Parathyroid adenoma (tissue), 2 donors: Measurements from ENCODE around the gene MICOS13.

Experiments used
- H2AFZ ChIP-seq: fragments of 300-600 bp; sonication (generic); one replicate; pipeline ENCODE4 v1.7.0; 2017; ENCODE audit warnings: antibody characterized with exemption, mild to moderate bottlenecking
- H3K27ac ChIP-seq: fragments of 300-600 bp; sonication (generic); one replicate; pipeline ENCODE4 v1.7.0; 2017
- H3K27me3 ChIP-seq: fragments of 300-600 bp; sonication (generic); one replicate; pipeline ENCODE4 v1.7.0; 2017; ENCODE audit warnings: low read length; ENCODE audit not compliant: control insufficient read depth, insufficient read depth
- H3K36me3 ChIP-seq: fragments of 300-600 bp; sonication (generic); one replicate; pipeline ENCODE4 v1.7.0; 2017; ENCODE audit warnings: low read length; ENCODE audit not compliant: control insufficient read depth, insufficient read depth
- H3K4me1 ChIP-seq: fragments of 300-600 bp; sonication (generic); one replicate; pipeline ENCODE4 v1.7.0; 2017; ENCODE audit warnings: control low read depth
- H3K4me2 ChIP-seq: fragments of 300-600 bp; sonication (generic); one replicate; pipeline ENCODE4 v1.7.0; 2017; ENCODE audit warnings: low read length
- H3K4me3 ChIP-seq: fragments of 300-600 bp; sonication (generic); one replicate; pipeline ENCODE4 v1.7.0; 2017; ENCODE audit warnings: low read depth, low read length
- H3K79me2 ChIP-seq: fragments of 300-600 bp; sonication (generic); one replicate; pipeline ENCODE4 v1.7.0; 2017; ENCODE audit warnings: control low read depth
- H3K9ac ChIP-seq: fragments of 300-600 bp; sonication (generic); one replicate; pipeline ENCODE4 v1.7.0; 2017; ENCODE audit warnings: mild to moderate bottlenecking
- H3K9me3 ChIP-seq: fragments of 300-600 bp; sonication (generic); one replicate; pipeline ENCODE4 v1.7.0; 2017; ENCODE audit warnings: low read length; ENCODE audit not compliant: control insufficient read depth
- CTCF ChIP-seq: fragments of 300-600 bp; sonication (generic); IDR thresholded peaks from one replicate; pipeline ENCODE4 v1.7.0; 2017; ENCODE audit warnings: antibody characterized with exemption, mild to moderate bottlenecking
- donor health status: primary hyperparathyroidism.

The MICOS13 gene

GRCh38 chr19:5683177-5683886 lies 3.0 kb upstream of the MICOS13 start:
- no peak overlapping the region for H3K4me2 ChIP-seq
- TF ChIP-seq CTCF, result no peak
- H3K27ac ChIP-seq, result no peak overlapping the region
- no peaks in the 10 kb centered on the region for H3K27me3 ChIP-seq
- no peak overlapping the region for H2AFZ ChIP-seq
- no peaks in the 10 kb centered on the region for H3K36me3 ChIP-seq
- H3K9me3 ChIP-seq, result no peaks in the 10 kb centered on the region
- H3K4me3 ChIP-seq, result no peak overlapping the region
- H3K9ac ChIP-seq, result no peak overlapping the region
- H3K79me2 ChIP-seq, result no peaks in the 10 kb centered on the region
- no peaks in the 10 kb centered on the region for H3K4me1 ChIP-seq

- no peak overlapping the region for H3K4me3 ChIP-seq
- no peaks in the 10 kb centered on the region for H3K79me2 ChIP-seq
- no peaks in the 10 kb centered on the region for H3K9me3 ChIP-seq
- no peak overlapping the region for H3K4me2 ChIP-seq
- TF ChIP-seq CTCF, result no peak
- H3K9ac ChIP-seq, result no peak overlapping the region
- no peaks in the 10 kb centered on the region for H3K4me1 ChIP-seq
- H2AFZ ChIP-seq, result no peak overlapping the region
- no peak overlapping the region for H3K27ac ChIP-seq
- no peaks in the 10 kb centered on the region for H3K36me3 ChIP-seq
- H3K27me3 ChIP-seq, result no peaks in the 10 kb centered on the region
Measured at GRCh38 chr19:5682107-5682482, 1.8 kb upstream of the MICOS13 start.

DNA sequence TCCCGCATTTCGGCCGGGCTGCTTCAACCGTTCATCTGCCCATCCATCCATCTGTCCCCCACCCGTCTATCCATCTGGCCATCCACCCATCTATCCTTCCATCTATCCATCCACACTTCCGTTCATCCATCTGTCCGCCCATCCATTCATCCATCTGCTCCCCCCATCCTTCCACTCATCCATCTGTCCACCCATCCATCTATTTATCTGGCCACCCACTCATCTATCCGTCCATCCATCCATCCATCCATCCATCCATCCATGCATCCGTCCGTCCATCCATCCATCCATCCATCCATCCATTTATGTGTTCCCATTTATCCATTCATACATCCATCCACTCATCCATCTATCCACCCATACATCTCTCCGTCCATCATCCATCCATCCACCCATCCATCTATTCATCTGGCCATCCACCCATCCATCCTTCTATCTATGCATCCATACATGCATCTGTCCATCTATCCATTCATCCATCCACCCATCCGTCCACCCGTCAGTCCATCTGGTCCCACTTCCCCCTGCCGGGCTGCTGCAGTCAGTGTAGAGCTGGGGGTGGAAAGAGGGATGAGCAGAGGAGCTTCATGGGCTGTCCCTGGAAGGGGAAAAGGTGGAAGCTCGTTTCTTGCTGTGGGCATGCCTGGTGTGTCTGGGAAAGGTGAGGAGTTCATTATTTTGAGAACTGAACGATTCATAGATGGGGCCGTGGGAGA lies 1.2 kb upstream of the MICOS13 start:
- peak overlapping the region; percentile 98 for H3K4me3 ChIP-seq
- peak overlapping the region; percentile 98 for H3K4me2 ChIP-seq
- no peaks in the 10 kb centered on the region for H3K27me3 ChIP-seq
- no peaks in the 10 kb centered on the region for H3K4me1 ChIP-seq
- H3K9ac ChIP-seq, result peak overlapping the region; percentile 34
- H3K27ac ChIP-seq, result peak overlapping the region; percentile 91
- no peak for TF ChIP-seq CTCF
- H3K9me3 ChIP-seq, result no peaks in the 10 kb centered on the region
- no peaks in the 10 kb centered on the region for H3K36me3 ChIP-seq
- no peaks in the 10 kb centered on the region for H3K79me2 ChIP-seq
- H2AFZ ChIP-seq, result peak overlapping the region; percentile 76

DNA sequence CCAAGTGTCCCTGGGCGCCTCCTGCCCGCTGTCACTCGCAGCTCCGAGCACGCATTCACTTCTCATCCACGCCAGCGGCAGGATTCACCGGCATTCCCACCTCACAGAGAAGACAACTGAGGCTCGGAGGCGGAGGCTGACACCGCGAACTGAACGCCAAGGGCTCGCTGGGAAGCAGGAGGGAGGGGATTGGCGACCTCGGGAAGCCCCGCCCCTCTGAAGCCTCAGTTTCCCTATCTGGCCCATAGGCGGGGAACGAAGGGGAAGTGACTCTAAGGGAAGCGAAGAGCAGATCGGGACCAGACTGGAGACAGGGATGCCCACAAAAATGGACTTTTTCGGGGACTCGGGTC lies 256 bp downstream of the MICOS13 start:
- peak overlapping the region; percentile 98 for H3K4me3 ChIP-seq
- peak overlapping the region; percentile 91 for H3K27ac ChIP-seq
- no peaks in the 10 kb centered on the region for H3K4me1 ChIP-seq
- H3K4me2 ChIP-seq, result peak overlapping the region; percentile 98
- TF ChIP-seq CTCF, result no peak
- H3K79me2 ChIP-seq, result no peaks in the 10 kb centered on the region
- no peaks in the 10 kb centered on the region for H3K27me3 ChIP-seq
- no peak overlapping the region for H3K9ac ChIP-seq
- H2AFZ ChIP-seq, result peak overlapping the region; percentile 76
- no peaks in the 10 kb centered on the region for H3K9me3 ChIP-seq
- H3K36me3 ChIP-seq, result no peaks in the 10 kb centered on the region
